ENCODE data around the gene CRIM1.
"Not testable (repeated sequence)": the region's sequence is repeated elsewhere in the genome, so short reads cannot be mapped to it uniquely, and the experiment has no call there.

DNA sequence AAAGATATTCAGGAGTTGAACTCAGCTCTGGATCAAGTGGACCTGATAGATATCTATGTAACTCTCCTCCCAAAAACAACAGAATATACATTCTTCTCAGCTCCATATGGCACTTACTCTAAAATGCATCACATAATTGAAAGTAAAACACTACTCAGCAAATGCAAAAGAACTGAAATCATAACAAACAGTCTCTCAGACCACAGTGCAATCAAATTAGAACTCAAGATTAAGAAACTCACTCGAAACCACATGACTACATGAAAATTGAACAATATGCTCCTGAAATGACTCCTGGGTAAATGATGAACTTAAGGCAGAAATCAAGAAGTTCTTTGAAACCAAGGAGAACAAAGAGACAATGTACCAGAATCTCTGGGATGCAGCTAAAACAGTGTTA lies 45.1 kb upstream of the CRIM1 start:
- TF ChIP-seq POLR2AphosphoS5 (IDR thresholded peaks at IDR 0.05); EP300 (IDR thresholded peaks at IDR 0.05; ENCODE audit: low read depth); POLR2A (IDR thresholded peaks at IDR 0.05): not testable (repeated sequence)
- TF ChIP-seq, protein P1, sequence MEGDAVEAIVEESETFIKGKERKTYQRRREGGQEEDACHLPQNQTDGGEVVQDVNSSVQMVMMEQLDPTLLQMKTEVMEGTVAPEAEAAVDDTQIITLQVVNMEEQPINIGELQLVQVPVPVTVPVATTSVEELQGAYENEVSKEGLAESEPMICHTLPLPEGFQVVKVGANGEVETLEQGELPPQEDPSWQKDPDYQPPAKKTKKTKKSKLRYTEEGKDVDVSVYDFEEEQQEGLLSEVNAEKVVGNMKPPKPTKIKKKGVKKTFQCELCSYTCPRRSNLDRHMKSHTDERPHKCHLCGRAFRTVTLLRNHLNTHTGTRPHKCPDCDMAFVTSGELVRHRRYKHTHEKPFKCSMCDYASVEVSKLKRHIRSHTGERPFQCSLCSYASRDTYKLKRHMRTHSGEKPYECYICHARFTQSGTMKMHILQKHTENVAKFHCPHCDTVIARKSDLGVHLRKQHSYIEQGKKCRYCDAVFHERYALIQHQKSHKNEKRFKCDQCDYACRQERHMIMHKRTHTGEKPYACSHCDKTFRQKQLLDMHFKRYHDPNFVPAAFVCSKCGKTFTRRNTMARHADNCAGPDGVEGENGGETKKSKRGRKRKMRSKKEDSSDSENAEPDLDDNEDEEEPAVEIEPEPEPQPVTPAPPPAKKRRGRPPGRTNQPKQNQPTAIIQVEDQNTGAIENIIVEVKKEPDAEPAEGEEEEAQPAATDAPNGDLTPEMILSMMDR (IDR thresholded peaks at IDR 0.05) = not testable (repeated sequence)
